Neutrophil (primary cell): ENCODE data around the gene DOHH.

Experiments
- H3K27ac ChIP-seq: fragments of 200-600 bp; sonication (generic); 2 replicates; pipeline ENCODE4 v1.5.1; 2016; ENCODE audit warnings: mild to moderate bottlenecking, moderate library complexity
- H3K27me3 ChIP-seq: fragments of 200-600 bp; sonication (generic); 2 replicates; pipeline ENCODE4 v1.6.0; 2016; ENCODE audit warnings: mild to moderate bottlenecking
- H3K36me3 ChIP-seq: fragments of 200-600 bp; sonication (generic); 2 replicates; pipeline ENCODE4 v1.5.1; 2017
- H3K4me1 ChIP-seq, 2 experiments: fragments of 200-600 bp in 1 of 2; sonication (generic) in 1 of 2; 1 replicate in 1 of 2; 2 replicates in 1 of 2; pipeline versions ENCODE4 v1.5.1 to v1.6.1; 2013 to 2016; ENCODE audit warnings: low read depth in 1 of 2, low read length in 1 of 2, mild to moderate bottlenecking in 1 of 2, moderate library complexity in 1 of 2; ENCODE audit not compliant: control insufficient read depth in 1 of 2, insufficient read depth in 1 of 2
- H3K4me3 ChIP-seq, 2 experiments: fragments of 200-600 bp in 1 of 2; sonication (generic) in 1 of 2; 1 replicate in 1 of 2; 2 replicates in 1 of 2; pipeline ENCODE4 v1.5.1; 2013 to 2016; ENCODE audit warnings: low read depth in 1 of 2, low read length in 1 of 2, mild to moderate bottlenecking in 1 of 2, moderate library complexity in 1 of 2
- H3K9me3 ChIP-seq: fragments of 200-600 bp; sonication (generic); 2 replicates; pipeline ENCODE4 v1.5.1; 2016
- TF ChIP-seq, protein P1 (sequence below): fragments of 200-600 bp; sonication (generic); IDR thresholded peaks from 2 replicates; pipeline ENCODE4 v1.5.1; 2016; ENCODE audit warnings: antibody characterized with exemption

Gene DOHH

DNA sequence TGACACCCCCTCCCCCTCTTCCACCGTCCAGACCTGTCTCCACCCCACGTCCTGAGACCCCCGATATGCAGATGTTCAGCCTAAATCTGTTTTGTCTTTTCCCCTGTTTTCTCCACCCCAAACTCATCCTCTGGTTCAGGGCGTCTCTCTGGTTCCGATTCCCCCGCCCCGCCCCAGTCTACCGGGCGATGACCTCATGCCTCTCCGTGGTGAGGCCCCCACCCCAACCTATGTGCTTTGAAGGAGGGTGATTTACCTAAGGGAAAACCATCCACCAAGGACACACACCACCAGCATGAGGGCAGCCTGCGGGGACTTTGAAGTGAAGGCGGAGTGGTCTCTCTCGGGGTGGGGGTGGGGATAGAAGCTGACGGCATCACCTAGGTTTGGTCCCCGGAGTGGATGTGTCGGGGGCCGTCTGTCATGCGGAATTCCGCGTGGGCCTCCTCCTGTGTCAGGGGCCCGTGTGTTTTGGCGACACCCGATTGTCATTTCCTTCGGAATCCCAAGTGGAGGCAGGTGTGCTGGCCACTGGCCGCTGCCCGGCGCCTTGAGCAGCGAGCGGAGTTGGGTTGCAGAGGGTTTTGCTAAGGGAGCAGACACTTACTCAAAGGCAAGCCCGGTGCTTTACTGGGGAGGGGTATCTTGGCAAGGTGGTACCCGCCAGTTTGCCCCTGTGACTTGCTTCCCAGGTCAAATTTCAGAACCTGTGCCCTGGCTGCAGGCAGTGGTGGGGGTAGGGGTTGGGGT, 7.1 kb upstream of the DOHH start:
- Histone ChIP-seq H3K36me3 (peaks cover 41% of the 10 kb centered on the region), H3K4me1 (peaks cover 23 to 25% of the 10 kb centered on the region in 2 experiments), H3K9me3 (no peaks in the 10 kb centered on the region), H3K27ac (peak overlapping the region; percentile 84), H3K27me3 (no peaks in the 10 kb centered on the region), H3K4me3 (peak overlapping the region; percentile 84 to 90)
- TF ChIP-seq, protein P1, sequence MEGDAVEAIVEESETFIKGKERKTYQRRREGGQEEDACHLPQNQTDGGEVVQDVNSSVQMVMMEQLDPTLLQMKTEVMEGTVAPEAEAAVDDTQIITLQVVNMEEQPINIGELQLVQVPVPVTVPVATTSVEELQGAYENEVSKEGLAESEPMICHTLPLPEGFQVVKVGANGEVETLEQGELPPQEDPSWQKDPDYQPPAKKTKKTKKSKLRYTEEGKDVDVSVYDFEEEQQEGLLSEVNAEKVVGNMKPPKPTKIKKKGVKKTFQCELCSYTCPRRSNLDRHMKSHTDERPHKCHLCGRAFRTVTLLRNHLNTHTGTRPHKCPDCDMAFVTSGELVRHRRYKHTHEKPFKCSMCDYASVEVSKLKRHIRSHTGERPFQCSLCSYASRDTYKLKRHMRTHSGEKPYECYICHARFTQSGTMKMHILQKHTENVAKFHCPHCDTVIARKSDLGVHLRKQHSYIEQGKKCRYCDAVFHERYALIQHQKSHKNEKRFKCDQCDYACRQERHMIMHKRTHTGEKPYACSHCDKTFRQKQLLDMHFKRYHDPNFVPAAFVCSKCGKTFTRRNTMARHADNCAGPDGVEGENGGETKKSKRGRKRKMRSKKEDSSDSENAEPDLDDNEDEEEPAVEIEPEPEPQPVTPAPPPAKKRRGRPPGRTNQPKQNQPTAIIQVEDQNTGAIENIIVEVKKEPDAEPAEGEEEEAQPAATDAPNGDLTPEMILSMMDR = no peak

DNA sequence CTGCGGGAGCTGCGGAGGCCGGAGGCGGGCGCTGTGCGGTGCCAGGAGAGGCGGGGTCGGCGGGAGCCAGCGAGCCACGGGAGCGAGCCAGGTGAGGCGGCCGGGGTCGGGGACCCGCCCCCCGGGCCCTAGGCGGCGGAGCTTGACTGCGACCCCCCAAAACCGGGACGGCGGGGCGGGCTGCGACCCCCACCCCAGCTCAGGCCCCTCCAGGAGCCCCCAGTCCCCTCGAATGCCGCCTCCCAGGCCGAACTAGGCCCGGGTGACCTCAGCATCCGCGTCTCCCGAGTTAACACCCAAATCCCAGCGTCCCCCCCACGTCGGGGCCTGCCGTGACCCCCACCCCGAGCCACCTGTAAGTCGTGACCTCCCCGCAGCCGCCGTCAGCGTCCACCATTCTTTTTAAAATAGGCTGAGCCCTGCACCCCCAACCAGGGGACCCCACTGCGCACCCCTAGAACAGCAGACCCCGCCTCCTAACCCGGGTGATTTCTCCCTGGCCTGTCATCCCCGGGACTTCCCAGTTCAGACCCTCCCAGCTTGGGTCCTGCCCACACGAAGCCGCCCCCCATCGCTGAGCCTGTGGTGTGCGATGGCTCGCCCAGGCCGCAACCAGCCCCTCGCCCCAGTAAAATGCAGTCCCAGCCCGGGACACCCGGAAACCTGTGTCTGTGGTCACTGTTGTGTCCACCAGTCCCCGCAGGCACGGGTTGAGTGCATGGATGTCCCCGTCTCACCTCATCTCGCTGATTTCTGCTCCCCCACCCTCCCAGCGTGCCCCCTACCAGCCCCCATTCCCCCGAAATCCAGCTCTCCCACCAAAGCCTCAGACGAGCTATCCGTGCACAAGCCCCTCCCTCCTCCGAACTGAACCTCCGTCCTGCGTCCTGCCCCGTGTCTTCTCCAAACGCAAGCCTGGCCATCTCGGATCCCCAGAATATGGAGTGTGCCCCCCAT, 6.2 kb upstream of the DOHH start:
- Histone ChIP-seq H3K4me1 (peaks cover 23 to 25% of the 10 kb centered on the region in 2 experiments), H3K9me3 (no peaks in the 10 kb centered on the region), H3K4me3 (peak overlapping the region; percentile 84 to 90), H3K27ac (peak overlapping the region; percentile 84), H3K27me3 (no peaks in the 10 kb centered on the region), H3K36me3 (peaks cover 32% of the 10 kb centered on the region)
- TF ChIP-seq, protein P1 = no peak

DNA sequence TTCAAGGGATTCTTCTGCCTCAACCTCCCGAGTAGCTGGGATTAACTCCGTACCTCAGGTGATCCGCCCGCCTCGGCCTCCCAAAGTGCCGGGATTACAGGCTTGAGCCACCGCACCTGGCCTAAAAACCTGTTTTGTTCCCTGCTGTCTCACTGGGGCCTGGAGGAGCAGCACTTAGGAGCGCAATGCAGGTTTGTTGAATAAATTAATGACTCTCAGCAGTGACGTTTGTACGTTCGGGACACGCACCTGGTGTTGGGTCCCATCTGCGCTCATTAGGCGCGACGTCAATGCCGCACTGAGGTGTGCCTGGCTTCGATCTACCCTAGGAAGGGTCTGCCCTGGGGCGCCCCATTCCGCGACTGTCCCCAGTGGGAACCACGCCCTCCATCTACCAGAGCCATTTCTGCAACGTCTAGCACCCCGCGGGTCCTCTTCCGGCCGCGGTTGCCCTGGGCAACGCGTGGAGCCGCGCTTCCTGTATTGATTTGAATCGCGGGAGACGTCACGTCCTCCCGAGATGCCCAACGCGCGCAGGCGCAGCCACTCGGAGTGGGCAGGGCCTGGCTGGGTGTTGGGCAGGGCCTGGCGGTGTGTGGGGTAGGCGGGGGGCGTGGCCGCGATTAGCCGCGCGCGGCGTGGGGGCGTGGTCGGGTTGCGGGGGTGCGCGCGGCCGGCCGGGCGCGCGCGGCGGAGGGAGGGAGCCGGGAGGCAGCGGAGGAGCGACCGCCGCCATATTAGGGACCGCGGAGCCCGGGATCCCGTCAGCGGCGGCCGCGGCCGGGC, 5.3 kb upstream of the DOHH start, which contains the start of gene FZR1:
TSS of gene FZR1 (plus strand) at position 714 of the 786 bp plus-strand sequence. CDS start 16,679 bp downstream, outside the sequence.
- Histone ChIP-seq H3K4me1 (peaks cover 27 to 30% of the 10 kb centered on the region in 2 experiments), H3K4me3 (peak within 1 kb of the TSS; percentile 84 to 90), H3K9me3 (no peaks in the 10 kb centered on the region), H3K36me3 (peaks cover 24% of the 10 kb centered on the region), H3K27me3 (no peaks in the 10 kb centered on the region), H3K27ac (peak within 1 kb of the TSS; percentile 84)
- TF ChIP-seq, protein P1 = peak; percentile 25

DNA sequence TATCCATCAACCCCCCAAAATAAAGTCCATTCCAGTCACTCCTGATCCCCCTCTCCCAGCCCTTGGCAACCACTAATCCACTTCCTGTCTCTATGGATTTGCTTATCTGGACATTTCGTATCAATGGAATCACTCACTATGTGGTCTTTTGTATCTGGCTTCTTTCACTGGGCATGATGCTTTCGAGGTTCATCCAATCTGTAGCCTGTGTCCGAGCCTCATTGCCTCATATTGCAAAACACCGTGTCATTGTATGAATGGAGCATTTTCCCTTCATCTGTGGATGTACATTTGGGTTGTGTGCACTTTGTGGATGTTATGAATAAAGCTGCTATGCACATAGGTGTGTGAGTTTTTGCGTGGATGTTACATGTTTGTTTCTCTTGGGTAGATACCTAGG, 4.3 kb upstream of the DOHH start:
- peak overlapping the region; percentile 37 for H3K27ac ChIP-seq
- TF ChIP-seq, protein P1 = no peak
- peaks cover 13% of the 10 kb centered on the region for H3K36me3 ChIP-seq
- H3K9me3 ChIP-seq = no peaks in the 10 kb centered on the region
- no peaks in the 10 kb centered on the region for H3K27me3 ChIP-seq
- H3K4me1 ChIP-seq = peaks cover 34 to 41% of the 10 kb centered on the region in 2 experiments
- no peak overlapping the region for H3K4me3 ChIP-seq

DNA sequence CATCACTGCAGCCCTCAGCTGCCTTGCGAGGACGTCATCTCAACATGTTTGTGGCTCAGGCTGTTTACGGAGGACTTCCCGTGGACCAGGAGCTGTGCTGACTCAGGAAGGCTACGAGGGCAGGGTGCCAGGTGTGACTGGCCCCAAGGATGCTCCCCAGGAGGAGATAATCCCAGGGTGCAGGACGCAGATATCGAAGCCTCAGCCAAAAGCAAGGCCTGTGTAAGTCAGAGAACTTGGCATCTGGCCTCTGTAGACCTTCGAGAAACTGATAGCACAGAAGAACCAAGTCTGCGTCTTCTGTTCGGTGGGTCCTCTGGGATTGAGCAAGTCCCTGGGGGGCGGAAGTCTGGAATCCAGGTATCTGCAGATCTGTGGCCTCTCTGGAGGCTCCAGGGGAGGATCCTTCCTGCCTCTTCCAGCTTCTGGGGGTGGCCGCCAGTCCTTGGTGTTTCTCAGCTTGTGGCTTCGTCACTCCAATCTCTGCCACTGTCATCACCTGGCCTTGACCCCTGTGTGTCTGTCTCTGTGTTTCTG, 2.6 kb upstream of the DOHH start:
- H3K9me3 ChIP-seq = no peaks in the 10 kb centered on the region
- no peaks in the 10 kb centered on the region for H3K36me3 ChIP-seq
- TF ChIP-seq, protein P1 = no peak
- H3K4me3 ChIP-seq = no peak overlapping the region
- H3K27me3 ChIP-seq = no peaks in the 10 kb centered on the region
- no peak overlapping the region for H3K27ac ChIP-seq
- H3K4me1 ChIP-seq = peaks cover 35 to 42% of the 10 kb centered on the region in 2 experiments
